ENCODE measurements around the gene TPX2.

GRCh38 chr20:31699801-31700728, 39.0 kb upstream of the TPX2 start:
- TF ChIP-seq CTCF (IDR thresholded peaks at IDR 0.05) (no peak), POLR2A (IDR thresholded peaks at IDR 0.05) (no peak)
